ENCODE data around the gene ARHGEF2.

DNA sequence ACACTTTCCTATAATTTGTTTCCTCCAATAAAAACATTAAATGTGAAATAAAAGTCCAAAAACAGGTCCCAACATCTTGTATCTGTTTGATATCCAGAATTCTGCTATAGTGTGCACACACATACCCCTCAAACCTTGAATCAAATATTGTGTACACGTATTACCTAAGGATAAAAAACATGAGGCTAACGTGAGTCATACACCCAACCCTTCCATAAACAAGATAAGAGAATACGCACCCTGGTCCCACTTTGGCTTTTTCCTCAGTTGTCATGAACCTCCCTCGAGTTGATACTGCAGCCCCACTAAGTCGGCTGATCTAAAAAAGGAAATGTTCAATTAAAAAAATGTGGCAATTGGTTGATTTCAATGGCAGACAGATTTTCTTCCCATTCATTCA lies 49.3 kb downstream of the ARHGEF2 start:
- TF ChIP-seq POLR2A (IDR thresholded peaks at IDR 0.05; ENCODE audit: low read length), result no peak
- no peak for TF ChIP-seq GATA1 (IDR thresholded peaks at IDR 0.05; ENCODE audit: low read depth, low read length)
